ENCODE results near the gene PRPF38A. TPM values are rescaled to one million over a fixed set of nuclear protein-coding genes. Genes with fewer than 3 reads are reported as not detected.

PRPF38A gene
- total RNA-seq, 1 donor from 2014 or later, result 61.9 TPM

DNA sequence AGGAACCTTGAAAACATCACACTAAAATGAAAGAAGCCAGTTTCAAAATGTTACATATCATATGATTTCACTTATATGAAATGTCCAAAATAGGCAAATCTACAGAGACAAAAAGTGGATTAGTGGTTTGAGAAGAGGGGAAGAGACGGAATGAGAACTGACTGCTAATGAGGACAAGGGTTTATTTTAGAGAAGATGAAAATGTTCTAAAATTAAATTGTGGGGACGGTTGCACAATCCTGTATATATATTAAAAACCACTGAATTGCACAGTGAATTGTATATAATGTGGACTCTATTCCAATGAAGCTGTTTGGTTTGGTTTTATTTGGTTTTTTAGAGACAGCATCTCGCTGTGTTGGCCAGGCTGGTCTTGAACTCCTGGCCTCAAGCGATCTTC lies 35.6 kb downstream of the PRPF38A start:
- Mint-ChIP-seq H3K36me3 (ENCODE audit: low read depth, unreplicated experiment) (peaks cover 14% of the 10 kb centered on the region), H3K9me3 (ENCODE audit: unreplicated experiment) (no peaks in the 10 kb centered on the region), H3K27ac (ENCODE audit: unreplicated experiment) (no peak overlapping the region), H3K27me3 (ENCODE audit: unreplicated experiment) (no peaks in the 10 kb centered on the region), H3K4me1 (ENCODE audit: unreplicated experiment) (no peaks in the 10 kb centered on the region), H3K4me3 (ENCODE audit: unreplicated experiment) (no peak overlapping the region)
- TF ChIP-seq CTCF (IDR thresholded peaks at IDR 0.05; ENCODE audit: unreplicated experiment), result no peak
- no peak for DNase-seq (ENCODE audit: low spot score)

DNA sequence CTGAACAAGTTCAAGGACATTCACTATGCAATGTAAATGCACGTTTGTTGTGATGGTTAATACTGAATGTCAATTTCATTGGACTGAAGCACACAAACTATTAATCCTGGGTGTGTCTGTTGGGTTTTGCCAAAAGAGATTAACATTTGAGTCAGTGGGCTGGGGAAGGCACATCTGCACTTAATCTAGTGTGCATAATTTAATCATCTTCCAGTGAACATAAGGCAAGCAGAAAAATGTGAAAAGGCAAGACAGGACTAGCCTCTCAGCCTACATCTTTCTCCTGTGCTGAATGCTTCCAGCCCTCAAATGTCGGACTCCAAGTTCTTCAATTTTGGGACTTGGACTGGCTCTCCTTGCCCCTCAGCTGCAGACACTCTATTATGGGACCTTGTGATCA lies 40.1 kb downstream of the PRPF38A start:
- DNase-seq (ENCODE audit: low spot score), result no peak
- H3K36me3 Mint-ChIP-seq (ENCODE audit: low read depth, unreplicated experiment), result peaks cover 8% of the 10 kb centered on the region
- no peaks in the 10 kb centered on the region for H3K9me3 Mint-ChIP-seq (ENCODE audit: unreplicated experiment)
- no peaks in the 10 kb centered on the region for H3K27me3 Mint-ChIP-seq (ENCODE audit: unreplicated experiment)
- no peak for TF ChIP-seq CTCF (IDR thresholded peaks at IDR 0.05; ENCODE audit: unreplicated experiment)
- H3K4me3 Mint-ChIP-seq (ENCODE audit: unreplicated experiment), result no peak overlapping the region
- no peak overlapping the region for H3K27ac Mint-ChIP-seq (ENCODE audit: unreplicated experiment)
- H3K4me1 Mint-ChIP-seq (ENCODE audit: unreplicated experiment), result no peaks in the 10 kb centered on the region

GRCh38 chr1:52454127-52454526 lies 49.7 kb downstream of the PRPF38A start:
- no peak for TF ChIP-seq CTCF (IDR thresholded peaks at IDR 0.05; ENCODE audit: unreplicated experiment)
- peaks cover 12% of the 10 kb centered on the region for H3K36me3 Mint-ChIP-seq (ENCODE audit: low read depth, unreplicated experiment)
- no peak overlapping the region for H3K27ac Mint-ChIP-seq (ENCODE audit: unreplicated experiment)

DNA sequence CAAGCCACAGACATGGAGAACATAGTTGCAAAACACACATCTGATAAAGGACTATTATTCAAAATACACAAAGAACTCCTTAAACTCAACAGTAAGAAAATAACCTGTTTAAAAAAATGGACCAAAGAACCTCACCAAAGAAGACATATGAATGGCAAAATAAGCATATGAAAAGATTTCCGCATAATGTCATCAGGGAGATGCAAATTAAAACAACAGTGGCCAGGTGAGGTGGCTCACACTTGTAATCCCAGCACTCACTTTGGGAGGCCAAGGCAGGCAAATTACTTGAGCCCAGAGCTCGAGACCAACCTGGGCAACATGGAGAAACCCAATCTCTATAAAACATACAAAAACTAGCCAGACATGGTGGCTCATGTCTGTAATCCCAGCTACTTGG lies 50.4 kb downstream of the PRPF38A start:
- no peak for DNase-seq (ENCODE audit: low spot score)
- Mint-ChIP-seq H3K4me3 (ENCODE audit: unreplicated experiment) (no peak overlapping the region), H3K36me3 (ENCODE audit: low read depth, unreplicated experiment) (peaks cover 12% of the 10 kb centered on the region), H3K27me3 (ENCODE audit: unreplicated experiment) (peaks cover 1% of the 10 kb centered on the region), H3K9me3 (ENCODE audit: unreplicated experiment) (no peaks in the 10 kb centered on the region), H3K4me1 (ENCODE audit: unreplicated experiment) (peaks cover 4% of the 10 kb centered on the region), H3K27ac (ENCODE audit: unreplicated experiment) (no peak overlapping the region)
- no peak for TF ChIP-seq CTCF (IDR thresholded peaks at IDR 0.05; ENCODE audit: unreplicated experiment)

More at GRCh38 chr1:52454127-52454526, 49.7 kb downstream of the PRPF38A start:
- no peak overlapping the region for H3K4me3 Mint-ChIP-seq (ENCODE audit: unreplicated experiment)
- DNase-seq (ENCODE audit: low spot score), result no peak
- H3K4me1 Mint-ChIP-seq (ENCODE audit: unreplicated experiment), result peaks cover 4% of the 10 kb centered on the region
- no peaks in the 10 kb centered on the region for H3K27me3 Mint-ChIP-seq (ENCODE audit: unreplicated experiment)
- no peaks in the 10 kb centered on the region for H3K9me3 Mint-ChIP-seq (ENCODE audit: unreplicated experiment)

GRCh38 chr1:52455686-52456085 lies 51.3 kb downstream of the PRPF38A start:
- no peak for DNase-seq (ENCODE audit: low spot score)
- no peak for TF ChIP-seq CTCF (IDR thresholded peaks at IDR 0.05; ENCODE audit: unreplicated experiment)
- peaks cover 1% of the 10 kb centered on the region for H3K27me3 Mint-ChIP-seq (ENCODE audit: unreplicated experiment)
- no peak overlapping the region for H3K4me3 Mint-ChIP-seq (ENCODE audit: unreplicated experiment)
- H3K9me3 Mint-ChIP-seq (ENCODE audit: unreplicated experiment), result no peaks in the 10 kb centered on the region
- H3K27ac Mint-ChIP-seq (ENCODE audit: unreplicated experiment), result no peak overlapping the region
- H3K36me3 Mint-ChIP-seq (ENCODE audit: low read depth, unreplicated experiment), result peaks cover 12% of the 10 kb centered on the region
- peaks cover 4% of the 10 kb centered on the region for H3K4me1 Mint-ChIP-seq (ENCODE audit: unreplicated experiment)
